Neural cell (in vitro differentiated cells): ENCODE measurements around the gene PPAN. TPM values are rescaled to one million over a fixed set of nuclear protein-coding genes. Genes with fewer than 3 reads are reported as not detected.

Source experiments
- H2AFZ ChIP-seq: fragments of 200-600, 300-800 bp; sonication (generic), shearing (Covaris generic); 2 replicates; pipeline ENCODE4 v1.6.0; 2014; ENCODE audit warnings: low read depth, mild to moderate bottlenecking, antibody characterized with exemption, low read length, moderate library complexity
- H3F3A ChIP-seq: fragments of 200-600 bp; shearing (Covaris generic); 2 replicates; pipeline ENCODE4 v1.6.1; 2016; ENCODE audit warnings: mild to moderate bottlenecking, moderate library complexity, mixed read lengths, antibody characterized with exemption, low read length; ENCODE audit not compliant: insufficient read depth, poor library complexity, severe bottlenecking
- H3K27ac ChIP-seq: fragments of 200-600, 300-800 bp; sonication (generic), shearing (Covaris generic); 2 replicates; pipeline ENCODE4 v1.5.1; 2014; ENCODE audit warnings: mild to moderate bottlenecking, low read length, moderate library complexity
- H3K27me3 ChIP-seq: fragments of 300-800, 200-600 bp; sonication (generic), shearing (Covaris generic); 2 replicates; pipeline ENCODE4 v1.6.0; 2014; ENCODE audit warnings: mild to moderate bottlenecking, low read depth, low read length, moderate library complexity; ENCODE audit not compliant: insufficient read depth
- H3K36me3 ChIP-seq: fragments of 300-800, 200-600 bp; sonication (generic), shearing (Covaris generic); 2 replicates; pipeline ENCODE4 v1.5.1; 2014; ENCODE audit warnings: mild to moderate bottlenecking, antibody characterized with exemption, low read length, moderate library complexity; ENCODE audit not compliant: insufficient read depth
- H3K4me2 ChIP-seq: fragments of 300-800, 200-600 bp; sonication (generic), shearing (Covaris generic); 2 replicates; pipeline ENCODE4 v1.6.0; 2014; ENCODE audit warnings: mild to moderate bottlenecking, low read length
- H3K4me3 ChIP-seq: fragments of 300-800, 200-600 bp; sonication (generic), shearing (Covaris generic); 2 replicates; pipeline ENCODE4 v1.5.1; 2014; ENCODE audit warnings: mild to moderate bottlenecking, low read length, moderate library complexity
- H3K79me2 ChIP-seq: fragments of 200-600 bp; shearing (Covaris generic); replicated peaks from 2 replicates; pipeline ENCODE4 v1.6.0; 2014; ENCODE audit warnings: mild to moderate bottlenecking, low read length, moderate library complexity; ENCODE audit not compliant: insufficient read depth
- H3K9ac ChIP-seq: fragments of 300-800, 200-600 bp; sonication (generic), shearing (Covaris generic); 2 replicates; pipeline ENCODE4 v1.6.1; 2016; ENCODE audit warnings: mild to moderate bottlenecking, low read length, mixed read lengths
- H3K9me2 ChIP-seq: fragments of 200-600 bp; shearing (Covaris generic); 2 replicates; pipeline ENCODE4 v1.6.1; 2016; ENCODE audit warnings: mild to moderate bottlenecking, low read length, mixed read lengths; ENCODE audit not compliant: insufficient read depth
- H3K9me3 ChIP-seq: fragments of 200-600, 300-800 bp; sonication (generic), shearing (Covaris generic); 2 replicates; pipeline ENCODE4 v1.6.1; 2016; ENCODE audit warnings: mild to moderate bottlenecking, mixed run types, low read length, moderate library complexity, mixed read lengths
- H4K20me1 ChIP-seq: fragments of 200-600 bp; shearing (Covaris generic); 2 replicates; pipeline ENCODE4 v1.6.1; 2016; ENCODE audit warnings: mild to moderate bottlenecking, mixed run types; ENCODE audit not compliant: insufficient read depth
- EP300 ChIP-seq: fragments of 450-650 bp; conservative IDR thresholded peaks from 2 replicates; pipeline ENCODE4 v1.6.1; 2014; ENCODE audit warnings: antibody characterized with exemption, mild to moderate bottlenecking, moderate library complexity; ENCODE audit not compliant: poor library complexity, severe bottlenecking
- EZH2 ChIP-seq: fragments of 200-600, 300-800 bp; shearing (Covaris generic), sonication (generic); IDR thresholded peaks from 2 replicates; pipeline ENCODE4 v1.6.1; 2014; ENCODE audit warnings: antibody characterized with exemption, low read length, borderline replicate concordance, mild to moderate bottlenecking; ENCODE audit not compliant: insufficient read depth, poor library complexity, severe bottlenecking
- MXI1 ChIP-seq: fragments of 450-650 bp; conservative IDR thresholded peaks from 2 replicates; pipeline ENCODE4 v1.6.1; 2014; ENCODE audit warnings: antibody characterized with exemption, mild to moderate bottlenecking; ENCODE audit not compliant: poor library complexity, severe bottlenecking
- POLR2AphosphoS5 ChIP-seq: IDR thresholded peaks from 2 replicates; pipeline ENCODE4 v1.6.1; 2012
- RAD21 ChIP-seq: fragments of 450-650 bp; conservative IDR thresholded peaks from 2 replicates; pipeline ENCODE4 v1.6.1; 2014; ENCODE audit warnings: antibody characterized with exemption, mild to moderate bottlenecking, moderate library complexity
- SMC3 ChIP-seq: fragments of 450-650 bp; conservative IDR thresholded peaks from 2 replicates; pipeline ENCODE4 v1.6.1; 2014; ENCODE audit warnings: antibody characterized with exemption, mild to moderate bottlenecking, moderate library complexity; ENCODE audit not compliant: poor library complexity
- TAF1 ChIP-seq: IDR thresholded peaks from 2 replicates; pipeline ENCODE4 v1.6.1; 2012; ENCODE audit warnings: low read depth
- polyA plus RNA-seq: library from polyadenylated mRNA; depleted of rRNA; stranded (reverse); fragments of >200 nt; gene quantifications from 2 replicates; pipeline ENCODE4 v1.2.3, GENCODE V29; 2014
- TF ChIP-seq, protein P1 (sequence below): IDR thresholded peaks from 2 replicates; pipeline ENCODE4 v1.6.1; 2012; ENCODE audit warnings: borderline replicate concordance
- TF ChIP-seq, protein P2 (sequence below): fragments of 450-650 bp; IDR thresholded peaks from 2 replicates; pipeline ENCODE4 v1.5.1; 2014; ENCODE audit warnings: antibody characterized with exemption, mild to moderate bottlenecking, moderate library complexity; ENCODE audit not compliant: poor library complexity, severe bottlenecking

PPAN gene
- polyA plus RNA-seq, 1 donor from 2014 or later: 13.9 TPM

DNA sequence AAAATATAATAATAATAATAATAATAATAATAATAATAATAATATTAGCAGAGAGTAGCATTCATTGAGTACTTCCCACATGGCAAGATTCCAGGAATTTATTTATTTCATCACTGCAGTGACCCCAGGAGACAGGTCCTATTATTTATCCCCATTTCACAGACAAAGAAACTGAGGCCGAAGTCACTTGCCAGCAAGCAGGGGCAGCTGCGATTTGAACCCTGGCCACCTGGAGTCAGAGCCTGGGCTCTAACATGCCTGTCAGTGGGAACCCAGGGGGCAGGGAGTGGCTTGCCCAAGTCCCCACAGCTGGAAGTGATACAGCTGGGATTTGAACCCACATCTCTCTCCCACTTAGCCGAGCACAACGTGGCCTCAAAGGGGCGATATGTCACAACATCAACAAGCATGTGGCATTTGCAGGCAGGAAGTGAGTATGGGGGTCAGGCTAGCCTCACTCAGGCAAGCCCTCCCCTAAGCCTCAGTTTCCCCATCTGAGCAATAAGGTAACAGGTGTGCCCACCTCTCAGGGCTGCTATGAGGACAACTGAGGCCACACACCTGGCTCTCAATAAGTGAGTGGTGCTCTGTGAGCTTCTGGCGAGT lies 17.1 kb upstream of the PPAN start:
- Histone ChIP-seq H3K4me3 (no peak overlapping the region), H3K9ac (no peak overlapping the region), H3K27ac (no peak overlapping the region), H2AFZ (no peak overlapping the region), H4K20me1 (no peaks in the 10 kb centered on the region), H3K27me3 (peaks cover 31% of the 10 kb centered on the region), H3F3A (no peaks in the 10 kb centered on the region), H3K4me2 (no peak overlapping the region), H3K9me2 (no peaks in the 10 kb centered on the region), H3K79me2 (no peaks in the 10 kb centered on the region), H3K9me3 (no peaks in the 10 kb centered on the region), H3K36me3 (no peaks in the 10 kb centered on the region)
- TF ChIP-seq SMC3: no peak
- TF ChIP-seq TAF1: no peak
- TF ChIP-seq POLR2AphosphoS5: no peak
- TF ChIP-seq, protein P1, sequence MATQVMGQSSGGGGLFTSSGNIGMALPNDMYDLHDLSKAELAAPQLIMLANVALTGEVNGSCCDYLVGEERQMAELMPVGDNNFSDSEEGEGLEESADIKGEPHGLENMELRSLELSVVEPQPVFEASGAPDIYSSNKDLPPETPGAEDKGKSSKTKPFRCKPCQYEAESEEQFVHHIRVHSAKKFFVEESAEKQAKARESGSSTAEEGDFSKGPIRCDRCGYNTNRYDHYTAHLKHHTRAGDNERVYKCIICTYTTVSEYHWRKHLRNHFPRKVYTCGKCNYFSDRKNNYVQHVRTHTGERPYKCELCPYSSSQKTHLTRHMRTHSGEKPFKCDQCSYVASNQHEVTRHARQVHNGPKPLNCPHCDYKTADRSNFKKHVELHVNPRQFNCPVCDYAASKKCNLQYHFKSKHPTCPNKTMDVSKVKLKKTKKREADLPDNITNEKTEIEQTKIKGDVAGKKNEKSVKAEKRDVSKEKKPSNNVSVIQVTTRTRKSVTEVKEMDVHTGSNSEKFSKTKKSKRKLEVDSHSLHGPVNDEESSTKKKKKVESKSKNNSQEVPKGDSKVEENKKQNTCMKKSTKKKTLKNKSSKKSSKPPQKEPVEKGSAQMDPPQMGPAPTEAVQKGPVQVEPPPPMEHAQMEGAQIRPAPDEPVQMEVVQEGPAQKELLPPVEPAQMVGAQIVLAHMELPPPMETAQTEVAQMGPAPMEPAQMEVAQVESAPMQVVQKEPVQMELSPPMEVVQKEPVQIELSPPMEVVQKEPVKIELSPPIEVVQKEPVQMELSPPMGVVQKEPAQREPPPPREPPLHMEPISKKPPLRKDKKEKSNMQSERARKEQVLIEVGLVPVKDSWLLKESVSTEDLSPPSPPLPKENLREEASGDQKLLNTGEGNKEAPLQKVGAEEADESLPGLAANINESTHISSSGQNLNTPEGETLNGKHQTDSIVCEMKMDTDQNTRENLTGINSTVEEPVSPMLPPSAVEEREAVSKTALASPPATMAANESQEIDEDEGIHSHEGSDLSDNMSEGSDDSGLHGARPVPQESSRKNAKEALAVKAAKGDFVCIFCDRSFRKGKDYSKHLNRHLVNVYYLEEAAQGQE: no peak

DNA sequence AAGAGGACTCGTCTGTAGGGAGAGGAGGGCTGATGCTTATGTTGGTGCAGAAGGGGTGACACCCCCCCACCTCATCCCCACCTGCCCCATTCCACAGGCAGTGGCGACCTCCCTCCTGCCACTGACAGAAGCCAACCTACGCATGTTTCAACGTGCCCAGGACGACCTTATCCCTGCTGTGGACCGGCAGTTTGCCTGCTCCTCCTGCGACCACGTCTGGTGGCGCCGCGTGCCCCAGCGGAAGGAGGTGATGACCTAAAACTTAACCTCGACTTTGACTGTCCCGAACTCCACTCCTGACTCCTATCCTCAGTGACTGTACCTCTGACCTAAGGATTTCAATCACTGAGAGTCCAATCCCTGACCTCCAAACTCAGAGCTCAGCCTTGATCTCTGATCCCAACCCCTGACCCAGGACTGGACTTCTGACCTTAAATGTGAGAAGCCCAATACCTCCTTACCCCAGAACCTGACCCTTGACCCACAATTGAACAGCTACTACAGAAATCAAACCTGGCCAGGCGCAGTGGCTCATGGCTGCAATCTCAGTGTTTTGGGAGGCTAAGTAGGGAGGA lies 16.3 kb upstream of the PPAN start:
- TF ChIP-seq EP300: no peak
- no peak for TF ChIP-seq POLR2AphosphoS5
- no peak for TF ChIP-seq EZH2
- no peak for TF ChIP-seq SMC3
- no peak for TF ChIP-seq MXI1
- TF ChIP-seq, protein P1: no peak
- TF ChIP-seq, protein P2, sequence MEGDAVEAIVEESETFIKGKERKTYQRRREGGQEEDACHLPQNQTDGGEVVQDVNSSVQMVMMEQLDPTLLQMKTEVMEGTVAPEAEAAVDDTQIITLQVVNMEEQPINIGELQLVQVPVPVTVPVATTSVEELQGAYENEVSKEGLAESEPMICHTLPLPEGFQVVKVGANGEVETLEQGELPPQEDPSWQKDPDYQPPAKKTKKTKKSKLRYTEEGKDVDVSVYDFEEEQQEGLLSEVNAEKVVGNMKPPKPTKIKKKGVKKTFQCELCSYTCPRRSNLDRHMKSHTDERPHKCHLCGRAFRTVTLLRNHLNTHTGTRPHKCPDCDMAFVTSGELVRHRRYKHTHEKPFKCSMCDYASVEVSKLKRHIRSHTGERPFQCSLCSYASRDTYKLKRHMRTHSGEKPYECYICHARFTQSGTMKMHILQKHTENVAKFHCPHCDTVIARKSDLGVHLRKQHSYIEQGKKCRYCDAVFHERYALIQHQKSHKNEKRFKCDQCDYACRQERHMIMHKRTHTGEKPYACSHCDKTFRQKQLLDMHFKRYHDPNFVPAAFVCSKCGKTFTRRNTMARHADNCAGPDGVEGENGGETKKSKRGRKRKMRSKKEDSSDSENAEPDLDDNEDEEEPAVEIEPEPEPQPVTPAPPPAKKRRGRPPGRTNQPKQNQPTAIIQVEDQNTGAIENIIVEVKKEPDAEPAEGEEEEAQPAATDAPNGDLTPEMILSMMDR: no peak
- no peak for TF ChIP-seq RAD21
- TF ChIP-seq TAF1: no peak
- Histone ChIP-seq H3K9me2 (no peaks in the 10 kb centered on the region), H3K4me2 (no peak overlapping the region), H4K20me1 (no peaks in the 10 kb centered on the region), H3K79me2 (no peaks in the 10 kb centered on the region), H3F3A (no peaks in the 10 kb centered on the region), H3K36me3 (no peaks in the 10 kb centered on the region), H3K4me3 (no peak overlapping the region), H2AFZ (no peak overlapping the region), H3K9me3 (no peaks in the 10 kb centered on the region), H3K9ac (no peak overlapping the region), H3K27ac (no peak overlapping the region), H3K27me3 (peaks cover 28% of the 10 kb centered on the region)
